Stomach (tissue), 9 donors: ENCODE measurements around the gene SLC2A4RG. TPM values are rescaled to one million over a fixed set of nuclear protein-coding genes. Genes with fewer than 3 reads are reported as not detected.
A peak's percentile ranks its signal among the peaks of the same experiment; 100 is the strongest.

Experiments
- DNase-seq, 2 donors: peaks; one replicate each; pipeline versions ENCODE4 v3.0.0 to v3.0.0-alpha.2; 2013 to 2019
- H3K27ac ChIP-seq, 5 donors: fragments of 200-600 bp in 4 of 5; sonication (generic) in 4 of 5; one replicate each; pipeline ENCODE4 v1.5.1; 2013 to 2019; ENCODE audit warnings: mild to moderate bottlenecking in 1 of 5, moderate library complexity in 1 of 5
- H3K27me3 ChIP-seq, 3 donors: fragments of 200-600 bp; sonication (generic); one replicate each; pipeline ENCODE4 v1.5.1; 2017 to 2019; ENCODE audit warnings: mixed run types in 1 of 3
- H3K36me3 ChIP-seq, 4 donors: fragments of 200-600 bp; sonication (generic); 1 replicate in 3 of 4; 2 replicates in 1 of 4; pipeline ENCODE4 v1.5.1; 2016 to 2019
- H3K4me1 ChIP-seq, 4 donors: fragments of 200-600 bp; sonication (generic); one replicate each; pipeline ENCODE4 v1.5.1; 2016 to 2019
- H3K4me3 ChIP-seq, 4 donors: fragments of 200-600 bp; sonication (generic) in 3 of 4; one replicate each; pipeline ENCODE4 v1.5.1; 2016 to 2019; ENCODE audit warnings: mild to moderate bottlenecking in 1 of 4
- H3K9me3 ChIP-seq, 4 donors: fragments of 200-600 bp; sonication (generic); one replicate each; pipeline ENCODE4 v1.5.1; 2016 to 2019
- EP300 ChIP-seq: sonication (generic); formaldehyde crosslinking; IDR thresholded peaks from one replicate; pipeline ENCODE4 v1.6.1; 2017; ENCODE audit warnings: antibody characterized with exemption
- POLR2A ChIP-seq, 4 donors: fragments of 450-650 bp; IDR thresholded peaks; one replicate each; pipeline ENCODE4 v1.6.1; 2016; ENCODE audit warnings: antibody characterized with exemption in 4 of 4, control low read depth in 2 of 4, mild to moderate bottlenecking in 1 of 4, moderate library complexity in 1 of 4
- POLR2AphosphoS5 ChIP-seq, 3 donors: sonication (generic); formaldehyde crosslinking; IDR thresholded peaks; one replicate each; pipeline ENCODE4 v1.6.1; 2016; ENCODE audit warnings: antibody characterized with exemption in 3 of 3
- WGBS, 5 donors: extraction: QIAGEN DNeasy Blood & Tissue Kit in 3 of 5; methylation state at CpG; one replicate each; pipeline versions ENCODE4 v1.1.5 to v1.1.7; 2013 to 2018; 5-methylcytosine and 5-hydroxymethylcytosine counted together
- intact Hi-C: fragments of 100-400 bp; cut with DNase I; formaldehyde crosslinking; loops from one replicate; pipeline ENCODE4 v1.15.1; 2023; ENCODE audit warnings: low total_unique reads
- polyA plus RNA-seq, 3 donors: library from polyadenylated mRNA; stranded (reverse); fragments of 200-250 nt; gene quantifications; one replicate each; pipeline ENCODE4 v1.2.3, GENCODE V29; 2013
- total RNA-seq, 5 donors: library from RNA; depleted of rRNA; stranded (reverse); fragments of >200 nt; gene quantifications; one replicate each; pipeline versions ENCODE4 v1.1.0 to v1.2.3, GENCODE V29; 2014 to 2016
- TF ChIP-seq, protein P1 (sequence below), 7 experiments: fragments of 450-650 bp in 4 of 7; fragments of 200-600 bp in 3 of 7; sonication (generic) in 3 of 7; IDR thresholded peaks; one replicate each; pipeline ENCODE4 v1.5.1; 2016 to 2019; ENCODE audit warnings: antibody characterized with exemption in 7 of 7, control low read depth in 2 of 7, mild to moderate bottlenecking in 1 of 7
- donor health status: healthy with polysubstance abuse.
- donor health status: Bipolar disorder and iron deficiency.
- donor health status: healthy.

SLC2A4RG gene
- total and polyA plus RNA-seq, 8 donors, result 7.1 to 76.9 (median 42.8) TPM

DNA sequence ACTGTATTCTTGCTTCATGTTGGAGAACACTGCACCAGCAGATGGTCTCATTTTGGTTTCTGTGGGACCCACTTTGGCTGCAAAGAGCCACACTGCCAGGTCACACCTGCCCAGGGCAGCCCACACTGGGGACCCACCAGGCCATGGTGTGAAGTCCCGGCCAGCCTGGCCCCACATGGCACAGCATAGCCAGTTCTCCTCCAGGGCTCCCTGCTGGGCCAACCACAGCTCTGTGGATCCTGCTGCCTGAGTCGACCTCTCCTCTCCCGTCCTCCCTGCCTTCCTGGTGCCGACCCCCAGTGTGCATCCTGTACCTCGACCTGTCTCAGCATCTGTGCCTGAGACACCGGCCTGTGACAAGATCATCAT, 34.8 kb upstream of the SLC2A4RG start:
- intact Hi-C loops, result no loop called here

DNA sequence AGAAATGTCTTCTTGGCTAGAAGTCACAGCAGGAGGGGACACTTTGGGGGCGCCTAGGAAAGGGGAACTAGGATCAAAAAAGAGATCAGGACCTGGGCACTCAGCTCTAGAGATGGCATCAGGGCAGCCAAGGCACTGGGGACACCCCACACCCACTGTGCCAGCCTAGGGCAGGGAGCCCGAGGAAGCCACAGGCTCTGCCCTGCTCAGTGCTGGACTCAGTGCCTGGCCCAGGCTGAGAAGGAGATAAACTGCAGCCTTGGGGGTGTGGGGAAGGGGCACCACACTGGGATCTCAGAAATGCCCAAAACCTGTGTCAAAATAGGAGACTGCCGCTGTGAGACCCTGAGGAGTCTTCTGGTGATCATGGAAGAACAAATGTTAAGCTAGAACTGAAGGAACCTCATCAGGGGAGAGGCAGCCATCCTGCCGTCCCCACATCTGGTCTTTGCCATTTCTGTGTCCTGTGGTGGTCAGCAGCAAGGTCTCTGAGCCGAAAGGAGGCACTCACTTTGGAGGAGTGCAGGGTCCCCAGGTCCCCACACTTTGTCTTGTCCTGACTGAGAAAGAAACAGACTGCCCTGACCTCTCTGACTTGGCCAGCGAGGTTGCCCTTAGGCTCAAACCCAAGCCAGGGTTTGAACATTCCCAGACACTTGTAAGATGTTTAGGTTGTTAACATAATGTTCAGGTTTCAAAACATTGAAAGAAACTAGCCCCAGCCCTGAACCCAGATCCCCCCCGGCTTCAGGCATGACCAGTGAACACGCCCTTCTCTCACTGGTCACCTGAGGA, 34.1 kb upstream of the SLC2A4RG start:
- peaks cover 25 to 69% (median 53%) of the 10 kb centered on the region in 4 donors for H3K36me3 ChIP-seq
- no peak for DNase-seq
- TF ChIP-seq EP300, result no peak
- TF ChIP-seq POLR2AphosphoS5 (IDR thresholded peaks at IDR 0.05), result no peak
- no peak for TF ChIP-seq POLR2A (IDR thresholded peaks at IDR 0.05)
- TF ChIP-seq, protein P1, sequence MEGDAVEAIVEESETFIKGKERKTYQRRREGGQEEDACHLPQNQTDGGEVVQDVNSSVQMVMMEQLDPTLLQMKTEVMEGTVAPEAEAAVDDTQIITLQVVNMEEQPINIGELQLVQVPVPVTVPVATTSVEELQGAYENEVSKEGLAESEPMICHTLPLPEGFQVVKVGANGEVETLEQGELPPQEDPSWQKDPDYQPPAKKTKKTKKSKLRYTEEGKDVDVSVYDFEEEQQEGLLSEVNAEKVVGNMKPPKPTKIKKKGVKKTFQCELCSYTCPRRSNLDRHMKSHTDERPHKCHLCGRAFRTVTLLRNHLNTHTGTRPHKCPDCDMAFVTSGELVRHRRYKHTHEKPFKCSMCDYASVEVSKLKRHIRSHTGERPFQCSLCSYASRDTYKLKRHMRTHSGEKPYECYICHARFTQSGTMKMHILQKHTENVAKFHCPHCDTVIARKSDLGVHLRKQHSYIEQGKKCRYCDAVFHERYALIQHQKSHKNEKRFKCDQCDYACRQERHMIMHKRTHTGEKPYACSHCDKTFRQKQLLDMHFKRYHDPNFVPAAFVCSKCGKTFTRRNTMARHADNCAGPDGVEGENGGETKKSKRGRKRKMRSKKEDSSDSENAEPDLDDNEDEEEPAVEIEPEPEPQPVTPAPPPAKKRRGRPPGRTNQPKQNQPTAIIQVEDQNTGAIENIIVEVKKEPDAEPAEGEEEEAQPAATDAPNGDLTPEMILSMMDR (IDR thresholded peaks at IDR 0.05), result no peak
- no peak overlapping the region for H3K4me3 ChIP-seq
- no peak overlapping the region for H3K27ac ChIP-seq
- no peaks in the 10 kb centered on the region for H3K9me3 ChIP-seq
- intact Hi-C loops, result no loop called here
- 85 to 92% (median 89%) methylated on average over 8 of the region's 8 CpGs for WGBS, 5 donors
- peaks cover 25 to 42% (median 35%) of the 10 kb centered on the region in 4 donors for H3K4me1 ChIP-seq
- no peaks in the 10 kb centered on the region for H3K27me3 ChIP-seq

More for the DNA sequence above, 34.8 kb upstream of the SLC2A4RG start:
- peaks cover 25 to 69% (median 49%) of the 10 kb centered on the region in 4 donors for H3K36me3 ChIP-seq
- 76 to 94% (median 84%) methylated on average over 6 of the region's 6 CpGs for WGBS, 5 donors
- H3K27ac ChIP-seq, result no peak overlapping the region
- H3K9me3 ChIP-seq, result no peaks in the 10 kb centered on the region
- no peak for DNase-seq
- no peaks in the 10 kb centered on the region for H3K27me3 ChIP-seq
- peaks cover 25 to 36% (median 33%) of the 10 kb centered on the region in 4 donors for H3K4me1 ChIP-seq
- TF ChIP-seq, protein P1 (IDR thresholded peaks at IDR 0.05), result no peak
- TF ChIP-seq POLR2AphosphoS5 (IDR thresholded peaks at IDR 0.05), result no peak
- TF ChIP-seq EP300, result no peak
- TF ChIP-seq POLR2A (IDR thresholded peaks at IDR 0.05), result no peak
- no peak overlapping the region for H3K4me3 ChIP-seq

DNA sequence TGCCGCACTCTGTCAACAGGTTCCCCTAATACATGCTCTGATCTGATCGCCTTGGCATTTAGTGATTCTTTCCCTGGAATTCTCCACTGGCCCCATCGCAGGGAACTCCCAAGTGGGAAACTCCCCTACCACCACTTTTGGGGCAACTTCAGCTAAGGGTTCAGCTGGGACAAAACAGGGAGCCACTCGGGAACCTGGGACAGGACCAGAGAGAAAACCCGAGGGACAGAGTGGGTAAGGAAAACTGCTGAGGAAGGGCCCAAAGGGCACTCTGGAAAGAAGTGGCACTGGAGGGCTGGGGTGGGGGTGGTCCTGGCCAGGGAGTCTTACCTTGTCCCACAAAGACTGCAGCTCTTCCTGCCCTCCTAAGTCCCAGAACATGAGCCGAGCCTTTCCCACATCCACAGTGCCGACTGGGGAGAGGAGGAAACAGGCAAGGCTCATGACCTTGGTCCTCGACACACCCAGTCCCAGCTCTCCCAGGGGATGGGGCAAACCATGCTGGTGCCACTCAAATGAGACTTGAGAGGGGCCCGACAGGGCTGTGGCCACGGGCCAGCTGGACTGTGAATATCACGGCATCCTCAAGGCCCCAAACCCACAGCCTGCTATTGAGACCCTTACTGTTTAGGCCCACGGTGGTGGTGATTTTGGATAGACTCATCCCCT, 33.4 kb upstream of the SLC2A4RG start:
- Histone ChIP-seq H3K27me3 (no peaks in the 10 kb centered on the region), H3K9me3 (no peaks in the 10 kb centered on the region), H3K4me1 (peaks cover 25 to 49% (median 38%) of the 10 kb centered on the region in 4 donors), H3K4me3 (peak overlapping the region; percentile 93 to 98 (median 94)), H3K27ac (peak overlapping the region in 4 of 5 donors; percentile 89 to 96 (median 94)), H3K36me3 (peaks cover 27 to 73% (median 59%) of the 10 kb centered on the region in 4 donors)
- TF ChIP-seq, protein P1 (IDR thresholded peaks at IDR 0.05), result no peak
- no peak for TF ChIP-seq POLR2A (IDR thresholded peaks at IDR 0.05)
- TF ChIP-seq POLR2AphosphoS5 (IDR thresholded peaks at IDR 0.05), result no peak
- TF ChIP-seq EP300, result no peak
- DNase-seq, result no peak
- whole genome bisulfite sequencing, 5 donors, result 75 to 82% (median 78%) methylated on average over 9 to 12 of the region's 12 CpGs
- intact Hi-C loops, result no loop called here

DNA sequence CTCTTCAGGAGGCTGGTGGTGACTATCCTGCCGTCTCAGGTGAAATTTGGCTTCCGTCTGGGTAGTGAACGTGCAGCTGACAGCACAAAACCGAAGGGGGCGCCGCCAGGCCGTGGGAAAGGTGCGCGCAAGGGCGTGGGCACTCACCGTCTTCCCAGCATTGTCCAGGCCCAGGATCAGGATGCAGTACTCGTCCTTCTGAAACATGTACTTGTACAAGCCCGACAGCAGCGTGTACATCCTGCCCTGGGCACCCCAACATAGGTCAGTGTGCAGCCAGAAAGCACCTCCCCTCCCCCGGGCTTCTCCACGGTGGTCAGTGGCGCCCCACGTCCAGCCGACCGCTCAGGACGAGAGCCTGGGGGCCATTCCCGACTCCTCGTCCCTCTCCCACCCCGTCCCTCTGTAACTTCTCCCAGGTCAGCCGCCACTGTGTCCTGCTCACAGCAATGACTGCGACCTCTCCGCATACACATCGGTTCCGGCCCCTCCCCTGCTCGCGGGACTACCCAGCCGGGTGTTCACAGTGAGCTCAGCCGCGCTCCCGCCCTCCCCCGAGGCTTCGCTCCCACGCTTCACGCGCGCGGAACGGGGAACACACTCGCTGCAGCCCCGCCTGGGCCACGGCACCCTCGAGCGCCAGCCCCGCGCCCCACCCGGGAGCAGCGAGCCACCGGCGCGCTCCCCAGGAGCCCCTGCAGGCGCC, 32.6 kb upstream of the SLC2A4RG start:
- DNase-seq, result peak in 1 of 2 donors; percentile 73
- intact Hi-C loops, result no loop called here
- H3K4me1 ChIP-seq, result peaks cover 25 to 51% (median 40%) of the 10 kb centered on the region in 4 donors
- H3K27me3 ChIP-seq, result no peaks in the 10 kb centered on the region
- H3K27ac ChIP-seq, result peak overlapping the region; percentile 88 to 96 (median 91)
- no peaks in the 10 kb centered on the region for H3K9me3 ChIP-seq
- peaks cover 33 to 76% (median 67%) of the 10 kb centered on the region in 4 donors for H3K36me3 ChIP-seq
- H3K4me3 ChIP-seq, result peak overlapping the region; percentile 93 to 98 (median 94)
- WGBS, 5 donors, result 2 to 4% (median 2%) methylated on average over 38 to 56 of the region's 56 CpGs
- TF ChIP-seq EP300 (no peak), POLR2AphosphoS5 (IDR thresholded peaks at IDR 0.05) (no peak), POLR2A (IDR thresholded peaks at IDR 0.05) (no peak)
- TF ChIP-seq, protein P1 (IDR thresholded peaks at IDR 0.05), result no peak
